HuH-7.5 (cell line): Measurements from ENCODE around the gene LRP6.

Experiments used
- DNase-seq: peaks from one replicate; pipeline ENCODE4 v3.0.0; 2011; ENCODE audit warnings: low spot score

The LRP6 gene

DNA sequence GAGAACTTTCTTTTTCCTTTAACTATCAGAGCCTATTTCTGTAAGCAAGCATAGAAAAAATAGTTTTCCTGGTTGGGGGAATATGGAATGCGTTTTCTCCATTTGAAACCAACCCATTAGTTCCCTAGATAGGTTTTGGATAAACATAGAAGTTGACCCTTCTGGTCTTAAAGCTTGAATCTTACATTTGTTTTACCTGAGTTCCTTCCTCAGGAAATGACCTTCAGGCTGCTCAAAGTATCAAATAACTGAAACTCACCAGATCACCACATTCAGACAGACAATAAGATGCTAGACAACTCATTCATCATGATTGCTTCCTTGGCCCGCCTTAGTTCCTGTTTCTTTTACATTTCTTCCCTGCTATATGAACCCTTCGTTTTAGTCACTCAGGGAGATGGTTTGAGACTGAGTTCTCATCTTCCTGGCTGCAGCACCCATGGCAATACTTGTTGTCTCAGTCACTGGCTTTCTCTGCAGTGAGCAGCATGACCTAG is 52.2 kb downstream of the LRP6 start:
- DNase-seq: no peak

- DNase-seq: no peak
Observed at GRCh38 chr12:12214201-12214600, 52.6 kb downstream of the LRP6 start.

DNA sequence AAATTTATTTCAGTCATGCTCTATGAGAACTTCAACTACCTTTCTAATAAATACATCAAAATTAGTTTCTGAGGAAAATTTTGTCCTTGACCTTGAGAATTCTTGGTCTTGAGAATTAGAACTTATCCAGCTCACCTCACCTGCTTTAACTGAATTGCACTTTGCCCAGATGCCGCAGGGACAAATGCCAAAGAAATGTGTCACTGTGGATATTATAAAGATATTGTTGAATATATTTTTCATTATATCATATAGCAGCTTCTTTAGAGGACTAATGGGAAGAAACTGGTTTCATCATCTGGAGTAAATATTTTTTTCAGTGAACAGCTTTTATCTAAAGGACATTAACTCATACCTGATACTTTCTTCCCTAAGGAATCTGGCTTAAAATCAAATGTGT is 54.1 kb downstream of the LRP6 start:
- no peak for DNase-seq

GRCh38 chr12:12210983-12211382 is 55.9 kb downstream of the LRP6 start:
- DNase-seq: no peak

DNA sequence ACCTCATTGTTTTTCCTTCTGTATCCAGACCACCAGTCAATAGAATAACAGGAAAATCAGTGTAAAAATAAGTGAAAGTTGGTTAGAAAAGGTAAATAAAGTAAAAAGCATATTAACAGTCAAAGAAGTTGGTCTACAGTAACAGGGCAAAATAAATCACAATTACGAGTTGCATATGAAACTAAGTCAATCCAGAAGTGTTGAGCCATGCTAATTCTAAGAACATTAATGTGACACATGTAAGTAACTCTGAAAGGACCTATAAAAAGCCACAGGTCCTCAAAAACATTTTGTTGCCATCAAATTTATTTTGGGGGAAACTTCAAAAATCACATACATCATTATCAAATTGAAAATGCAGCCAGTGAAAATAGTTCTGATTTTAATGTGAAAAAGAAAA is 56.4 kb downstream of the LRP6 start:
- no peak for DNase-seq

DNA sequence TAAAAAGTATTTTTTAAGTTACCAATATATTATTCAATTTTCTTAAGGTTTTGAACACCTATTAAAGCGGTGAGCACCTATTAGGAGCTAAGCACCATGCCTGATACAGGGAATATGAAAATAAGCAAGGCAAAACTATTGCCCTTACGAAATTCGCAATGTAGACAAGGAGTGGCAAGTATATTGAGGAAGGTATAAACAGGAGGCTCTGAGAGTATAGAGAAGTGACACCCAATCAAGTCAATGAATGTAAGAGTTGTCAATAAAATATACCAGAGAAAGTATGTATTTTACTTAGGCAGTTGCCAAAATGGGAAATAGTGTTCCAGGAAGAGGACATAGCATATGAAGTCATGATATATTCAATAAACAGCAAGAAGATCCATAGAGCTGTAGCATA is 57.2 kb downstream of the LRP6 start:
- DNase-seq: no peak

DNA sequence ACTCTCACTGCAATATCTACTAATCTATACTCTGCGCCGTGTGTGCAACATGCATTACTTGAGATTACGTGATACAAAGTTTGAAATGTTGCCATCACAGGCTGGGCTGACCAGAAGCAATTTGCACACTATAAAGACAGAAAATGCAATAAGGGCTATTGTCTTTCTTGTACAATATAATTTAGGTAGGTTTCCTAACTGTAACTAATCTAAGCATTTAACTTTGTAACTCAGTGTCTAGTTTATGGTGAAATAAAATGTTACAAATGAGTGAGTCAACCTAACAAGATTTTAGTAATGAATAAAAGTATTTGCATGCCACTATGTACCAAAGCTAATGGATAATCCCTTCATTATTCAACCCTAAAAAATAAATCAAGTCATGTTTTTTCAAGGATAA is 57.8 kb downstream of the LRP6 start:
- DNase-seq: no peak

- DNase-seq: no peak
Observed at GRCh38 chr12:12207746-12208145, 59.1 kb downstream of the LRP6 start.

- DNase-seq: no peak
Observed at GRCh38 chr12:12206776-12207388, 60.0 kb downstream of the LRP6 start.

DNA sequence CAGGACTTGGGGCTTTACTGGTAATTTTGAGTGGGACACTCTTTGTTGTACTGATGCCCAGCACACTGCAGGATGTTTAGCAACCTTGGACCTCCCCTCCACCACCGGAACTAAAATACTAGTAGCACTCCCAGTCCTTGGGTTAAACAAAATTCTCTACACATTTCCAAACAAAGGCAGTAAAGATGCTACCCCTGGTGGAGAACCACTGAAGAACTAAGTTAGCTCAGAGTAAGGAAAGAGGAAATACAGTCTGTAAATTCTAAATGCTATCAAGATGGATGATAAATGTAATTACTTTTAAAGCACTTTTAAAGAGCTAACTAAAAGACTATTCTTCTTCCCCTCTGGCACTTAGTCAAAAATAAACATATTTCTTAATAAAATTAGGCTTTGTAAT is 64.1 kb downstream of the LRP6 start:
- no peak for DNase-seq

- DNase-seq: no peak
Observed at GRCh38 chr12:12202105-12202504, 64.7 kb downstream of the LRP6 start.

DNA sequence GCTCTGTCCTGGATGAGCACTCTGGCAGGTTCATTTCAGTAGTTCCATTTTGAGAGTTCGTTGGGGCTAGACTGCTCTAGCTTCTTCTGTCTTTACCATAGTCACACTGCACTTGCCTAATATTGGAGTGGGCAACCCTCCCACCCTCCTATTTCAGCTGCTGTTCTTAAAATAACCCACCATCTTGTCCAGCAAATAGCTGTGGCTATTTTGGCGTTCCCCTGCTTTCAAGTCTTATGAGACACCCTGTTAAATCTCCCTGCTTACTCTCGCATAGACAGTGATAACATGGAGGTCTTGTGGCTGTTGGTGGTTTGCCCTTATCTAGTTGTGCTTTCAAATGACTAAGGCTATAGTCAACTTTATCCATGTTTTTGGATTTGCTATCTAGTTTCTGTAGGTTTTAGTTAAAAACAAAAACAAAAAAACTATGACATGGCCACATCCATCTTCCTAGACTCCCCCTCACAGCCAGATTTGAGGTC is 65.5 kb downstream of the LRP6 start:
- DNase-seq: no peak

DNA sequence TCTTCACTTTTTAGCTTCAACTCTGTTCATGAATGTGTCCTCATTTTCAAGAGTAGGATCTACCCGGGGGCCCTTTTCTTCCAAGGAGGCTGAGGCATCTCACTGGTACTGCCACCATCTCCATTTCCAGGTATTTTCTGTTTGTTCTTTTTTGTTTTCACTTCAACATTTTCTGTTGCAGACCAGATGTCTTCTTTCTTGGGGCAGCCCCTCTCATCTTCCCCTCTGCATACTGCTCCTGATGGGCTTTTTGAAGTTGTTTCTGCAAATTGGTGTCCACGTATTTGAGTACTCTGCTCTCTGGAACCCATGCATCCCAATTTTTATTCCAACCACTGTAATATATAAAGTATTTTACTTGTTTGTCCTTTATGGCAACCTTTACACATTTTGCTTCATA is 66.5 kb downstream of the LRP6 start:
- no peak for DNase-seq

- no peak for DNase-seq
Observed at GRCh38 chr12:12198124-12198523, 68.7 kb downstream of the LRP6 start.

DNA sequence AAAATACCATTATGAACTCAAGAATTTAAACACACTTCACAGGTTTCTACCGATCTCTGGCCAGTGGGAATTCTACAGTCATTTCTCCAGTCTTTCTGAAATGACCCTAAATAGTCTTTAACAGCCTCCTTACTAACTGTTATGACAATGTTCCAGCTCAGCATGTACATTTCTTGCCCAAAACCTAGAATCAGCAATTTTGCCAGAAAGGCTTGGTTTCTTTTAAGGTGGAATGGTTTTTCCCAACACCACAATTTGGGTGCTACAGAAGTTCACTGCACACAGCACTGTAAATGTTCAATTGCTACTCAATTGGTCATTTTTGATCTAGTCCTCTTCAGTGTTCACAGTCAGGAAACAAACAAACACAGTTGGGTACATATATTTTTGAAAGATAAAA is 69.7 kb downstream of the LRP6 start:
- DNase-seq: no peak

DNA sequence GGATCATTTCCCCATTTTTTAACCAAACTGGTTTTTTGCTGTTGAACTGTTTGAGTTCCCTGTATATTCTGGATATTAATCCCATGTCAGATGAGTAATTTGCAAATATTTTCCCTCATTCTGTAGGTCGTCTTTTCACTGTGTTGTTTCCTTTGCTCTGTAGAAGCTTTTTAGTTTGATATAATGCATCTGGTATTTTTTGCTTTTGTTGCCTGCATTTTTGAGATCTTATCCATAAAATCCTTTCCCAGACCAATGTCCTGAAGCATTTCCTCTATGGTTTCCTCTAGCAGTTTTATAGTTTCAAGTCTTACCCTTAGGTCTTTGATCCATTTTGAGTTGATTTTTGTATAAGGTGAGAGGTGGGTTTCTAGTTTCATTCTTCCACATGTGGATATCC is 71.3 kb downstream of the LRP6 start:
- no peak for DNase-seq

DNA sequence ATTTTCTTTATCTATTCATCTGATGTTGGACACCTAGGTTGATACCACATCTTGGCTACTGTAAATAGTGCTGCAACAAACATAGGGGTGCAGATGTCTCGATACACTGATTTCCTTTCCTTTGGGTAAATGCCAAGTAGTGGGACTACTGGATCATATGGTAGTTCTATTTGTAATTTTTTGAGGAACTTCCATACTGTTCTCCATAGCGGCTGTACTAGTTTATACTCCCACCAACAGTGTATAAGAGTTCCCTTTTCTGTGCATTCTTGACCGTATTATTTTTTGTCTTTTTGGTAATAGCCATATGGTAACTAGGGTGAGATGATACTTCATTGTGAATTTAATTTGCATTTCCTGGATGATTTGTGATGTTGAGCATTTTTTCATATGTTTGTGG is 71.8 kb downstream of the LRP6 start:
- no peak for DNase-seq

DNA sequence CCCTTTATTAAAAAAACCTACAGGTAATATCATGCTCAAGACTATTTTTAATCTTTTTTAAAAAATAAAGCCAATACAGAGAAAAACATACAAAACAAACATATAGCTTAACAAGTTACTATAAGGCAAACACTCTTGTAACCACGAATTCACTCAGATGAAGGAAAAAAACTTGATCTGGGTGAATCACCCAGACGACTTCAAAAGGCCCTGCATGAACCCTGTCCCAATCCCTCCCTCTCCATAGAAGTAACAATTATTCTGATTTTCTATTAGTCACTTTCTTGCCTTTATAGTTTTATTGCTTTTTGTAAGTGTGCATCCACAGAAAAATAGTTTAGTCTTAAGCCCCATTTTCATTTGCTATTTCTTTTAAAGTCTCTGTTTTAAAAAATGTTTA is 72.6 kb downstream of the LRP6 start:
- DNase-seq: no peak

DNA sequence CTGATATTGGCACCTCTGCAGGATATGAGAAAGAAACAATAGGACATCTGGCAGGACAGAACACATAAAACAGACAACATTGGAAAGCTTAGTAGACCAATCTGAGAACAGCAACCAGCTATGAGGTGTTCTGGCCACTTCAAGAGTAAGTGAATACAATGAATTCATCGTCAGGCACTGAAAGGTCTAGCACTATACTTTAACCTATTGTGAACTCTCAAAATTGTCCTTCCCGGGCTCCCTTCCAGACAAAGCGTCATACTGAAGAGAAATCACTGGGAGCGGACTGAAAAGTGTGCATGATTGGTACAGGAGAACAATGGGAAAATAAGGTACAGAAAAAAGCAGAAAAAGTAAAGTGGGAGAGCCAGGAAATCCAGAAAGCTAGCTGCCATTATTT is 75.8 kb downstream of the LRP6 start:
- no peak for DNase-seq

DNA sequence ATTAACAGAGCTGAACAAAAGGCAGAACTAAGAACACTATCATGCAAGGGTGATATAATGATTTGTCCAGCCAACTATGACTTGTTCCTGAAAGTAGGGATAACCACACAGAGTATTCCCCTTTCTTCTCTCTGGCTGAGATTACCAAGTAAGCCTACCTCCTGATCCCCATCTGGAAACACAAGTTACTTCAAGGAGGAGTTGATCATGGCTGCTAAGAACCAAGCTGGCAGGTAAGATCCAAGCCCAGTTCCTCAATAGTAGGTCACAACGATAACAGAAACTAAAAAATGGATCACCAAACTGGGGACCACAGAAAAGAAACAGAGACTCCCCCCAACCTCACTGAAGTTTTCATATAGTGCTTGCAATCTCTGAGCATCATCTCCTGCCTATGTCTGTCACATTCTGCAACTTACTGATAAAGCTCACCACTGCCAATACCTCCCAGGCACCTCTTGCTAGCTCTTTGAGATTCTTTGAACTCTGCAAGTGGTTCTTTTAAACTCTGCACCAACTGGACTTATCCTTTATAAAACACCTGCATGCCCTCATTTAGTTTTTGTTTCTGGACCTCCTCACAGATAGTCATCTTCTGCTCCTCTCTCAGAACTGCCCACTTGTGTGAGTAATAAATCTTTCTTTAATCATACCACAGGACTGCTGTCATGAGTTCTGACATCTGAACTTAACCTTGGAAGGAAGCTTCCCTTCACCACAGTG is 76.6 kb downstream of the LRP6 start:
- no peak for DNase-seq

- no peak for DNase-seq
Observed at GRCh38 chr12:12185414-12185813, 81.4 kb downstream of the LRP6 start.

- DNase-seq: no peak
Observed at GRCh38 chr12:12182703-12183365, 84.0 kb downstream of the LRP6 start.

- DNase-seq: no peak
Observed at GRCh38 chr12:12181511-12181910, 85.3 kb downstream of the LRP6 start.
